Measurements from ENCODE around the gene NKPD1. TPM values are rescaled to one million over a fixed set of nuclear protein-coding genes. Genes with fewer than 3 reads are reported as not detected.

The NKPD1 gene
- total and polyA plus RNA-seq, 9 of the 15 experiments (the other 6 are each of a cell fraction or from before 2014, with no cell fraction given) = 0.03 to 0.09 (median 0.04) TPM; not detected in 5

DNA sequence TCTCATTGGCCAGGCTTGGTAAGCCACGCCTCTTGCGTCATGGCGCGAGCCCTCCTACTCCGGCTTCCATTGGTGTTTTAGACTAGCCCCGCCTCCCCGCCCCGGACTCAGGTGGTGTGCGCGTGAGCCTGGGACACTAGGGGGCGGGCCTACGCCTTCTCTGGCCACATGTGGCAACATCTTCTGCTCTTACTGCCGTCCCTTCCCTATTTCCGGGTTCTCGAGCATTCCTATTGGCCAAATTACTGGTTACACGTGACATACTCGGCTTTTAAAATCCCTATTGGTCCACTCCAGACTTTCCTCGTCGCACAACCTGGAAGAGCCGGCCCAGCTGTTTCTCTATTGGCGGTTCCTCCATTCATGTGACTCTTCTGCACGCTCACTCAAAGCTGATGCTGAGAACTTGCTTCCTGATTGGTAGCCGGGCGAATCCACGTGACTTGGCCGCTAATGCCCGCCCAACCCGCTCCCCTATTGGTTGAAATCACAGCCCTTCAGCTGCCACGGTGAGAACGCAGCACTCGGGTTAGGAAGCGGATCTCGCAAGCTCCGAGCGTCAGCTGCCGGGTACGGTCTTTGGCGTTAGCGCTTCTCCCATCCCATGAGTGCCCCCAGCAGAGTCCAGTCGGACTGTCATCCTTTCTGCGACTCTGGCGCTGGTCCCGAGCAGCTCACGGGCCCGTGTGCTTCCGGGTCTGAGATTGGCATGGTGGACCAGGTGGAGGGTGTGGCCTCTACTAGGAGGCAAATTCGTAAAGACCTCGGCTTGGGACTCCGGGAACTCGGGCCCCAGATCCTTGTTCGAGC, 17.7 kb upstream of the NKPD1 start, which contains the start of gene BLOC1S3 (continued):
- TF ChIP-seq ZNF318 (IDR thresholded peaks at IDR 0.05; ENCODE audit: borderline replicate concordance in 1 of 2, low read depth in 1 of 2) (peak in 1 of 2 experiments; percentile 68; a peak in 2 of 4 replicates), ATF1 (CRISPR knock-in tag; IDR thresholded peaks at IDR 0.05) (peak; percentile 57), ATF1 (tag; IDR thresholded peaks at IDR 0.05) (peak; percentile 98), FOXA1 (IDR thresholded peaks at IDR 0.05; ENCODE audit: borderline replicate concordance) (no peak), TCFL5 (CRISPR knock-in tag; conservative IDR thresholded peaks at IDR 0.05) (no peak; the same call in 1 of the 2 replicates), EP300 (IDR thresholded peaks at IDR 0.05; ENCODE audit: low read length) (0 out of 2 replicates have a peak, but pooled peaks have one; percentile 10), ZNF165 (CRISPR knock-in tag; IDR thresholded peaks at IDR 0.05; ENCODE audit: borderline replicate concordance) (no peak), NBN (IDR thresholded peaks at IDR 0.05; ENCODE audit: low read depth) (peak; percentile 54), FOXP1 (CRISPR knock-in tag; IDR thresholded peaks at IDR 0.05) (peak; percentile 35; the same call in 1 of the 2 replicates)
- TF ChIP-seq, protein P1, sequence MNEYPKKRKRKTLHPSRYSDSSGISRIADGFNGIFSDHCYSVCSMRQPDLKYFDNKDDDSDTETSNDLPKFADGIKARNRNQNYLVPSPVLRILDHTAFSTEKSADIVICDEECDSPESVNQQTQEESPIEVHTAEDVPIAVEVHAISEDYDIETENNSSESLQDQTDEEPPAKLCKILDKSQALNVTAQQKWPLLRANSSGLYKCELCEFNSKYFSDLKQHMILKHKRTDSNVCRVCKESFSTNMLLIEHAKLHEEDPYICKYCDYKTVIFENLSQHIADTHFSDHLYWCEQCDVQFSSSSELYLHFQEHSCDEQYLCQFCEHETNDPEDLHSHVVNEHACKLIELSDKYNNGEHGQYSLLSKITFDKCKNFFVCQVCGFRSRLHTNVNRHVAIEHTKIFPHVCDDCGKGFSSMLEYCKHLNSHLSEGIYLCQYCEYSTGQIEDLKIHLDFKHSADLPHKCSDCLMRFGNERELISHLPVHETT (CRISPR knock-in tag; conservative IDR thresholded peaks at IDR 0.05 in 1 of 2, IDR thresholded peaks at IDR 0.05 in 1 of 2) = peak in 1 of 2 experiments; percentile 40; a peak in 1 of 4 replicates
- TF ChIP-seq, protein P2, sequence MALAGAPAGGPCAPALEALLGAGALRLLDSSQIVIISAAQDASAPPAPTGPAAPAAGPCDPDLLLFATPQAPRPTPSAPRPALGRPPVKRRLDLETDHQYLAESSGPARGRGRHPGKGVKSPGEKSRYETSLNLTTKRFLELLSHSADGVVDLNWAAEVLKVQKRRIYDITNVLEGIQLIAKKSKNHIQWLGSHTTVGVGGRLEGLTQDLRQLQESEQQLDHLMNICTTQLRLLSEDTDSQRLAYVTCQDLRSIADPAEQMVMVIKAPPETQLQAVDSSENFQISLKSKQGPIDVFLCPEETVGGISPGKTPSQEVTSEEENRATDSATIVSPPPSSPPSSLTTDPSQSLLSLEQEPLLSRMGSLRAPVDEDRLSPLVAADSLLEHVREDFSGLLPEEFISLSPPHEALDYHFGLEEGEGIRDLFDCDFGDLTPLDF (CRISPR knock-in tag; IDR thresholded peaks at IDR 0.05) = peak; percentile 57; the same call in 1 of the 2 replicates

All from K562 (cell line).